22Rv1 (cell line): ENCODE data around the gene NRXN2.

ENCODE experiments used
- H3K27ac ChIP-seq: fragments of 450-650 bp; 2 replicates; pipeline ENCODE4 v1.5.1; 2017
- ZFX ChIP-seq: fragments of 450-650 bp; IDR thresholded peaks from 2 replicates; pipeline ENCODE4 v1.6.1; 2017; ENCODE audit warnings: antibody characterized with exemption, borderline replicate concordance
- TF ChIP-seq, protein P1 (sequence below): fragments of 450-650 bp; IDR thresholded peaks from 2 replicates; pipeline ENCODE4 v1.5.1; 2017; ENCODE audit warnings: mild to moderate bottlenecking

The NRXN2 gene

DNA sequence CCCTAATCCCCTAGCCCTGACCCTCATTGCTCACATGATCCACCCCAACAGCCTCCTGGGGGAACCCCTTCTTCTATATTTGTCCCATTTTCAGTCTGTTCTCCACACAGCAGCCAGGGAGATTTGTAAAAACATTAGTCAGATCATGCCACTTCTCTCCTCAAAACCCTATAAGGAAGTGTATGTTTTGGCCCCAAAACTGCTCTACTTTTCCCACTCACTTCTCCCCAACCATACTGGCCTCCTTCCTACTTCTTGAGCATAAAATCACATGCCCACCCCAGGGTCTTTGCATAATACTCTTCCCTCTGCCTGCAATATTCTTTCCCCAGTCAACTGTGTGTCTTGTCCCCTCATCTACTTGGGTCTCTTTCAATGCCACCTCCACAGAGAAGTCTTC, 136.6 kb downstream of the NRXN2 start:
- H3K27ac ChIP-seq: no peak overlapping the region
- TF ChIP-seq ZFX: no peak
- TF ChIP-seq, protein P1, sequence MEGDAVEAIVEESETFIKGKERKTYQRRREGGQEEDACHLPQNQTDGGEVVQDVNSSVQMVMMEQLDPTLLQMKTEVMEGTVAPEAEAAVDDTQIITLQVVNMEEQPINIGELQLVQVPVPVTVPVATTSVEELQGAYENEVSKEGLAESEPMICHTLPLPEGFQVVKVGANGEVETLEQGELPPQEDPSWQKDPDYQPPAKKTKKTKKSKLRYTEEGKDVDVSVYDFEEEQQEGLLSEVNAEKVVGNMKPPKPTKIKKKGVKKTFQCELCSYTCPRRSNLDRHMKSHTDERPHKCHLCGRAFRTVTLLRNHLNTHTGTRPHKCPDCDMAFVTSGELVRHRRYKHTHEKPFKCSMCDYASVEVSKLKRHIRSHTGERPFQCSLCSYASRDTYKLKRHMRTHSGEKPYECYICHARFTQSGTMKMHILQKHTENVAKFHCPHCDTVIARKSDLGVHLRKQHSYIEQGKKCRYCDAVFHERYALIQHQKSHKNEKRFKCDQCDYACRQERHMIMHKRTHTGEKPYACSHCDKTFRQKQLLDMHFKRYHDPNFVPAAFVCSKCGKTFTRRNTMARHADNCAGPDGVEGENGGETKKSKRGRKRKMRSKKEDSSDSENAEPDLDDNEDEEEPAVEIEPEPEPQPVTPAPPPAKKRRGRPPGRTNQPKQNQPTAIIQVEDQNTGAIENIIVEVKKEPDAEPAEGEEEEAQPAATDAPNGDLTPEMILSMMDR: no peak

DNA sequence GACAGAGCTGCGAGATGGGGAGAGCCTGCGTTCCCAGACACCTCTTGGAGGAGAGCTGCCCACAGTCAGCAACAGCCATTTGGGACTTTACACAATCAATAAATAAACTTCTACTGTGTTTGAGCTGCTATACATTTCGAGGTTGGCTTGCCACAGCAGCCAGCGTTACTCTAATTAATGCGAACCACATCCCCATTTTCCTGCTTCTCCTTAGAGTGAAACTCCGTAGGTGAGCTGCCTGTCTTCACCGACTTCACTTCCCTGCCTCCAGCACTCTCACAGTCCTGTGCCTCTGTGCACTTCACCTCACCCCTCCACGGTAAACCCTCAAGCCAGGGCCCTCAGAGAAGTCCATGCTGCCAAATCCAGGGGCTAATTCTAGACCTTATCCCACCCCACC, 137.8 kb downstream of the NRXN2 start:
- H3K27ac ChIP-seq: no peak overlapping the region
- no peak for TF ChIP-seq ZFX
- TF ChIP-seq, protein P1: no peak

DNA sequence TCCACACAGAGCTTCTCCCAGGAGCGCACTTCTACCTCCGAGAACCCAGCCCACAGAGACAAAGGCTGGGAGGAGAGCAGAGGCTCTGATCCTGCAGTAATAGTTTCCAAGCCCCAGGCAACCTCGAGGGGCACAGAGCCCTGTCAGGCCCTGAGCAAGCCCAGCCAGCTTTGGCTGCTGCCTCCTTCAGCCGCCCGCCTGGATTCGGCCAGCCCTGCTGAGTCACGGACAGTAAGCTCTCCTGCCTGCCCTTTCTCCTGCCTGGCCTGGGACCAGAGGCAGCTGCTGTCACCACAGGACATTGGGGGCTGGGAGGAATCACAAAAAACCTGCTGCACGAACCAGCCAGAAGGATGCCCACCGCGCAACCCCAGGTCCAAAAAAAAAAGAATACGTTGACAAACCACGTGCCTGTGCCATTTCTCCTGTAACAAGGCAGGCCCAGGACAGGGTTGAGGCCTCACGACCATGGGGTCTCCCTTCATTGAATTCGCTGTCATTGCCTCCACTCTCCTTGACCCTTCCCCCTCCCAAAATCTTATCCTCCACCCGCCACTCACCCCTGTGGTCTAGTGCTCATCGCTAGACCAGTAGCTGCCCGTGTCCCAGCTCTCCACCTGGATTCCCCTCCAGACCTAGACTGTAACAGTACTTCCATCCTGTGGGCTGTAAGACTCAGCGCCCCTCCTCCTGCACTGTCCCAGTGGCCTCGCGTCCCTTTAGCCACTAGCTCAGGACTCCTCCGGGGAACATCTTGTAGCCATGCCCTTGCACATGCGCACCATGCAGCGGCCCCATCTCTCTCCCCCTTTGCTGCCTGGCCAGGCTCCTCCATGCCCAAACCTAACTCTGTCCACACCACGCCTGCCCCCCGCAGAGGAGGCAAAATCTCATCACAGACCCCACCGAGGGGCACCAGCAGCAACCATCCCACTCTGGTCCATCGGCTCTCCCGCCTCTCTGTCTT, 139.4 kb downstream of the NRXN2 start:
- no peak overlapping the region for H3K27ac ChIP-seq
- TF ChIP-seq ZFX: no peak
- TF ChIP-seq, protein P1: no peak

DNA sequence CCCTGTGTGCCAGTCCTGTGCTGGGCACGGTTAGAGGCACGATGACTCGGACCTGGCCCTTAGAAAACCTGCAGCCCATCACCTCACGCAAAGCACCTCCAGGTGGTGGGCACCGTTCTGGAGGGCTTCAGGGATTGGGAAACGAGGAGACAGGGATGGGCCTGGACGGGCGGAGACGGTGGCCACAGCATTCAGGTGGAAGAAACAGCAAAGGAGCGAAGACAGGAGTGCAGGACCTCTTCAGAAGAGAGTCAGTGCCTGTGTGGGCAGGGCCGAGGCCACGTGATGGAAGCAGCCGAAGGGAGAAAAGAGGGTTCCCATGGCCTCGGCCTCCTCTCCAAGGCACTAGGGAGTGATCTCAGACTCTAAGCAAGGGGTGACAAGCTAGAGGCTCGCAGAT, 140.1 kb downstream of the NRXN2 start:
- H3K27ac ChIP-seq: no peak overlapping the region
- TF ChIP-seq ZFX: no peak
- TF ChIP-seq, protein P1: no peak

DNA sequence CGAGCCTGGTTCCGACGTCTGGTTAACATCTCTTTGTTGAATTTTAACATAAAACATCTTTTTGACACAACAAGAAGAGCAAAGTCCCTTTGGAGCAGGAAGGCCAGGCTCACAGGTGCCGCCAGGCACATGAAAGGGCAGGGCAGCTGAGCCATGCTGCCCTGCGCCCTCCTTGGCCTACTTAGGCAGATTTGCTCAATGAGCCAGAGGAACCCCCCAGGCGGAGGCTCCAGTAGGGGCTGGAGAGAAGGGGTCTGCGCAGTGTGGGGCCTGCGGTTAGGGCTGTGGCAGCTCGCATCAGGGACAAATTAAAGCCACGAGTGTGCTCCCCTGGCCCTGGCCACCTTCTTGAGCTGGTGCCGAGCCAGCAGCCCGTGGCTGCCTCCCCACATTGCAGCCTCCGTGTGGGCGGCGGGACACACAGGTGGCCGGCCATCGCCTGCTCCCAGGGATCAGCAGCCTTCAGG, 141.9 kb downstream of the NRXN2 start:
- no peak overlapping the region for H3K27ac ChIP-seq
- no peak for TF ChIP-seq ZFX
- TF ChIP-seq, protein P1: no peak

DNA sequence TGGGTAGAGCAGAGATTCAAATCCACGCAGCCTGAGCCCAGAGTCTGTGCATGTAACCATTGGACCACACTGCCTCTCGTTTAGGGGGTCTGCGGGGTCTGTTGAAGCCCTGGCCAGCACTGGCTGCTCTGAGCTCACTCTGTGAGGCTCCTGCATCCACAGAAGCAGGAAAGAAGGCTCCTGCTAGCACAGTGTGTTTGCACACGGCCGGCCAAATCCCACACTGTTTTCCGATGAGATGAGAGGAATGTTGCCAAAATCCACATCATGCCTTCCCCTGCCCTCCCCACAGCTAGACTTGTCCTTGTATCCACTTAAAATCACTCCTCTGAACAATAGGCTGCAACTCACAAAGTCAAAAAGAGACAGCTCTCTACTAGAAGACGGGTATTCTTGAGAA, 142.6 kb downstream of the NRXN2 start:
- TF ChIP-seq, protein P1: no peak
- no peak for TF ChIP-seq ZFX

DNA sequence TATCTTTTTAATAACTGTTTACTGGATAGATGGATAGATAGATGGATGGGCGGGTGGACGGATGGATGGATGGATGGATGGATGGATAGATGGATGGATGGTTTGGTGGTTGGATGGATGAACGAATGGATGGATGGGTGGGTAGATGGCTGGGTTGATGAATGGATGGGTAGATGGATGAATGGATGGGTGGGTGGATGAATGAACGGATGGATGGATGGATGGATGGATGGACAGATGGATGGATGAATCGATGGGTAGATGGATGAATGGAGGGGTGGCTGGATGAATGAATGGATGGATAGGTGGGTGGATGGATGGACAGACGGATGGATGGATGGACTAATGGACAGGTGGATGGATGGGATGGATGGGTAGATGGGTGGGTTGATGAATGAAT, 145.8 kb downstream of the NRXN2 start:
- TF ChIP-seq, protein P1: no peak
- TF ChIP-seq ZFX: no peak
- no peak overlapping the region for H3K27ac ChIP-seq

More for the DNA sequence above, 142.6 kb downstream of the NRXN2 start:
- H3K27ac ChIP-seq: no peak overlapping the region
